HTR-8/SVneo (cell line): ENCODE data around the gene ONECUT3.
A peak's percentile ranks its signal among the peaks of the same experiment; 100 is the strongest.

Experiments
- DNase-seq: peaks from one replicate; pipeline ENCODE4 v3.0.0; 2011; ENCODE audit warnings: low spot score, mixed read lengths; ENCODE audit not compliant: insufficient read length
- FAIRE-seq: peaks from 2 replicates; lab custom pipeline; 2011; peaks lifted over from hg19 to GRCh38; lab: Jason Lieb, UNC

The ONECUT3 gene

DNA sequence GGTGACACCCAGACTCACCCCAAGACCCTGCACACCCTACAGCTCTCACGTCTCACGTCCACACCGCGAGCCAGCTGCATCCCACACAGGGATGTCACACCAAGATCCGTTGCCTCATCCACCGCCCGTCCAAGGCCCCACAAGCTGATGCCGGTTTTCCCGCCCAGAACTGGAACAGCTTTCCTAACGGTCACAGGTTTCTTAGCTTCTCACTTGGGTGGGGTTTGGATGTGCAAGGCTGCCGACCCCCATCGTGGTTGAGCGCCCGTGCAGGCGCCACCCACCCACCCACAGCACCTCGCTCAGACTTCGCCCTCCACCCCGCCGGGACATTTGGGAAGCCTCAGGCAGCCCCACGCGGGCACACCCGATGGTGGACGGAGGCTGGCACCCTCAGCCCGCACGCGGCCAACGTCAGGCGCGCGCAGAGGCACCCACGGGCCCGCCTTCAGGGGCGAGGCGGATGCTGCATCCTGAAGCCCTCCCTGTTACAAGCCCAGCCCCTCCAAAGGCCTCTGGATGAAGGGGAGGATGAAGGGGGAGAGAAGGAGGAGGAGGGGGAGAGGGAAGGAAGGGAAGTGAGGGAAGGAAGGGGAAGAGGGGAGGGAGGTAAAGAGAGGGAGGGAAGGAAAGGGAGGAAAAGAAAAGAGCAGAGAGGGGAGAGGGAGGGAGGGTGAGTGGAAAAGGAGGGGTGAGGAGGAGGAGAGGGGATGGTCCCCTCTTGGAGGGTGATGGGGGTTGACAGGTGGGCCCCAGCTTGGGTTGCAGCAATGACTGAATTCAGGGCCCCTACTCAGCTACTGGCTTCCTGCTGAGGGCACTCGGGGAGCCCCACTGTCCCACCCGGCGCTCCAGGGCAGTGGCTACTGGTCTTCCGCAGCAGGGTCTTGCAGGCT is 12.8 kb downstream of the ONECUT3 start:
- FAIRE-seq (no peak), DNase-seq (no peak)

DNA sequence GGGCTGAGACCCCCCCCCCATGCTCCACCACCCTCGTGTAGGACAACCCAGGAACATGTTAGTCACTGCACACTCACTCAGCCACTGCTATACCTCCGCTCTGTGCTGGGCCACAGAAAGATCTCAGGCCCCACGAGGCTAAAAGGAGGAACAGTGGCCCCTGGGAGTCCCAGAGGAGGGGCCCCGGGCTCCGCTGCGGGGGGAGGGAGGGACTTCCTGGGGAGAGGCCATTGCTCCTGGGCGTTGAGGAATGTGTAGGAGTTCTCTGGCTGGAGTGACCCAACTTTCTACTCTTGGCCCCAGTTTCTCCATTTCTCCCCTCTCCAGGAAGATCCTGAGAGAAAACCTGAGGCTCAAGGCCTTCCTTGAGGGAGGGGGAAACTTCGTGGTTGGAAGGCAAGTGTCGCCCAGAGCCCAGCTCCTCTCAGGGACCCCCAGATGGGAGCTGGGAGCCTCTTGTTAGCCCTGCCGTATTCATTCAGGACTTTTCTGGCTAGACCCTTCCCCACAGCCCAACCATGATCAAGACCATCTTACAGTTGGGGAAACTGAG is 13.6 kb downstream of the ONECUT3 start:
- no peak for DNase-seq
- FAIRE-seq: no peak

DNA sequence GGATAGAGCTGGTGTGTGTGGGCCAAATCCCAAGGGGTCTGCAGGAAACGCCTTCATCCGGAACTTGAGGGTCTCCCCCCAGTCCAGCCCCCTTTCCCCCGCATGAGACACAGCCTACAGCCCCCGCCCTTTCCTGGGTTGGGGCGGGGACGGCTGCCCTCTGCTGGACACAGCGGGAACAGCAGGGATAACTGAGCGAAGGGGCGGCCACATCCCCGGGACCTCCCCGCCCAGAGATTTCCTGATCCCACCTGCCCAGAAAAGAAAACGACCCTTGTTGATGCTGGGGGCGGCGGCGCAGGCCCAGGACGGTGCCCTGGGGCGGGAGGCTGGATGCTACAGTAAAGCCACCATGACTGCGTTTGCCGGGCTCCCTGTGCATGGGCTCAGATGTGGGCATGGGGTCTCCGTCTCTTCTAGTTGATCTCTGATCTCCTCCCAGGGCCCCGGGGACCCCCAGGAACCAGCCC is 14.2 kb downstream of the ONECUT3 start:
- FAIRE-seq: no peak
- DNase-seq: peak; percentile 75

DNA sequence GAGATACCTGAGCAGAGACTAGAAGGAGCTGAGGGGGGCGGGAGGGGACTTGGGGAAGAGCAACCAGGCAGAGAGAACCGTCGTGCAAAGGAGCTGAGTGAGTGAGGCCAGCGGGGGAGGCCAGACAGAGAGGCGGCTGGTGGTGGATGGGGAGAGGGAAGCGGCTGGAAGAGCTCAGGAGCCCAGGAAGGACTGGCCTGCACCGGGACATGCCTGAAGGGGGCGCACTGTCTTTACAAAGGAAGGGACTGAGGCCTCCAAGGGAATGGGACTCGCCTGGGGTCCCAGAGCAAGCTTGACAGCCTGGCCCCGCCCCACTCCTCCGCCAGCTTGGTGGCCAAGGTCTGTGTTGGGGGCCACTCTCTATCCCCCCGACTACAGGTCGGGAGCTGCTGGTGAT is 14.9 kb downstream of the ONECUT3 start:
- DNase-seq (no peak), FAIRE-seq (no peak)

DNA sequence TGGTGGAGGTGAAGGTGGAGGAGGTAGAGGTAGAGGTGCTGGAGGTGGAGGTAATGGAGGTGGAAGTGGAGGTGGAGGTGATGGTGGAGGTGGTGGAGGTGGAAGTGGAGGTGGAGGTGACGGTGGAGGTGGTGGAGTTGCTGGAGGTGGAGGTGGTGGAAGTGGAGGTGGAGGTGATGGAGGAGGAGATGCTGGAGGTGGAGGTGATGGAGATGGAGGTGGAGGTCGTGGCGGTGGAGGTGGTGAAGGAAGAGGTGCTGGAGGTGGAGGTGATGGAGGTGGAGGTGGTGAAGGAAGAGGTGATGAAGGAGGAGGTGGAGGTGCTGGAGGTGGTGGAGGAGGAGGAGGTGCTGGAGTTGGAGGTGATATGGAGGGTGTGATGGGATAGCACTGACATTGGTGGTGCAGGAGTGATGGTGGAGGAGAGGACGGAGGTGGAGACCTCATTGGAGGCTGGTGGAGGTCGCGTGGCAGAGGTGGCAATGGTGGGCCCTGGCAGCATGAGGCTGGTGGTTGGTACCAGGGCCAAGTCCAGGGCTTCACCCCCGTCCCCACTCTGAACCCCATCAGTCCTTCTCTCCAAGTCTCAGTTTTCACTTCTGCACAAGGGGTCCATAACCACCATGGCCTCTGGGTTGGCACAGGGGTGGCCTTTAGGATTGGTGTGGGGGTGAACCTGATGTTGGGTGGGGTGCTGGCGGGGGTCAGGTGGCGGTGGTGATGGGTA is 15.8 kb downstream of the ONECUT3 start:
- FAIRE-seq: peak; percentile 79
- DNase-seq: no peak

DNA sequence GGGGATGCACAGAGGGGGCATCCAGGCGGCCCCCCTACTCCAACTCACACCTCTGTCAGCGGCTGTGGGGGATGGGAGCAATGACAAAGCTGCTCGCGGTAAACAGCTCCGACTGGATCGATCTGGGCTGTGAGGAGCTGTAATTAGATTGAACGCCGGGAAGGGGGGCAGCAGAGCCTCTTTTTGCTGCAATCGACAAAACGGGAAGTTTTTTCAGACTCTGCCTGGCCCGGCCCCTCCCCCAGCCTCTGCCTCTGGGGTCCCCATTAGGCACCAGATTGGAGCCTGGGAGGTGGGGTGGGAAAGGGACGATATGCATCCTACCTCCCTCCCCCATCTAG is 16.3 kb downstream of the ONECUT3 start:
- DNase-seq (no peak), FAIRE-seq (no peak)

DNA sequence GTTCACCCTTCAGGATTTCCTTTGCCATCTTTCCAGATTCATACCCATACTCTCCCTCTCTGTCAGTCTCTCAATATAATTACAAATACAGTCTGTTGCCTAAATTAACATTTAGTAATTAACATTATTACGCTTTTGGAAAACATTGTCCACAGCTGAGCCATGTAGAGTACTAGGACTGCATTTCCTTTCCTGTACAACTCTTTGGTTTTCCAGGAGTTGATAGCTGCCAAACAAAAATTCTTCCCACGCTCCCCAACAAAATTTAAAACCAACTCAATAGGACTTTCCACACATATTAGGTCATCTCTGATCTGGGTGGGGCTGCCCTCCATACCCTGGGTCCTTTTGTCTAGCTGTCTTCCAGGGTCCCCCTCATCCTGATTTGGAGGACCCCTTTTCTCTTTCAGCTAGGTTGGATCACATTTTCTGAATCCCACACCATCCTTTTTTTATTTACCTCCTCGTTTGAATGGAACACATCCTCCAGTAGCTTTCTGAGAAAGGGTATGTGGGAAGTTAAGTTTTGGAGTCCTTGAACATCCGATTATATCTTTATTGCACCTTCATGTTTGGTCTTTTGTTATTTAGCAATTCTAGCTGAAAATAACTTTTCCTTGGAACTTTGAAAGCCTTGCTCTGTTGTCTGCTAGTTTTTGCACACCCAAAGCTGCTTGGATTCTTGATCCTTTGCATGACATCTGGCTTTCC is 17.7 kb downstream of the ONECUT3 start:
- no peak for FAIRE-seq
- no peak for DNase-seq

DNA sequence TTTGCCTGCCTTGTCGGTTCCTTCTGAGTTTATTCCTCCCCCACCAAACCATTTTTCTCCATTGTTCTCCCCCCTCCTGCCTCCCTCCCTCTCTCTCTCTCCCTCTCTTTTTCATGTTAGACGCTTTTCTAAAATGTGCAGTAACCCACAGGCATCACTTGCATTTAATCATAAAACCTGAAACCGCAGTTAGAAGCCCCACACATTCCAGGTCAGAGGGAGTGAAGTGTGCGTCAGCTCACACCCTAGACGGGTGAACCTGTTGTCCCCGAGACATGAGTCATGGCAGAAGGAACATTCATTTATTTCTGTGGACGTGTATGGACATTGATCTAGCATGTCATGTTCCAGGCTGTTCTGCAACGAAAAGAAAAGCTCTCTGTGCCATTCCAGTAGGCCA is 19.9 kb downstream of the ONECUT3 start:
- FAIRE-seq (peak; percentile 28), DNase-seq (peak; percentile 77)

DNA sequence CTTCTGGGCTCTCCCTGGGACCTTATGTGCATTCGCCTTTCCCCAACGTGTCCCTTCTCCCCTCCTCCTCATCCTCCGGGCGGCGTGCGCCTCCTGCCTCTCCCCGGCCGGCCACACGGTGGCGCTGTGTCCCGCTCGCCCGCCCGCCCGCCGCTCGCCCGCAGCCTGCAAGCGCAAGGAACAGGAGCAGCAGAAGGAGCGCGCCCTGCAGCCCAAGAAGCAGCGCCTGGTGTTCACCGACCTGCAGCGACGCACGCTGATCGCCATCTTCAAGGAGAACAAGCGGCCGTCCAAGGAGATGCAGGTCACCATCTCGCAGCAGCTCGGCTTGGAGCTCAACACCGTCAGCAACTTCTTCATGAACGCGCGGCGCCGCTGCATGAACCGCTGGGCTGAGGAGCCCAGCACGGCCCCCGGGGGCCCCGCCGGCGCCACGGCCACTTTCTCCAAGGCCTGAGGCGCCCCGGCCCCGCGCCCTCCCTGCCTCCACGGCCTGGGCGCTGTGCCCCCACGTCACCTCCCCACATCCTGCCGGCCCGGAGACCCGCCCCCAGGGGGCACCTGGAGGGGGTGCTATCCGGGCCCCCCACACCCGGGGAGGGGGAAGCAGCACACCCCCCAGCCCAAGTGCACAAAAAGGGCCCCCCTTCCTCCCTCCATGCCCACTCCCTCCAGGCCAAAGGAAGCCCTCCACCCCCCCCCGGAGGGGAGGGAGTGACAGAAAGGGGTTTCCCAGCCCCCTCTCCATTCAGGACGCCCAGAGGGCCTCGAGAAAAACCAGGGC is 21.9 kb downstream of the ONECUT3 start:
- DNase-seq: peak; percentile 57
- no peak for FAIRE-seq

DNA sequence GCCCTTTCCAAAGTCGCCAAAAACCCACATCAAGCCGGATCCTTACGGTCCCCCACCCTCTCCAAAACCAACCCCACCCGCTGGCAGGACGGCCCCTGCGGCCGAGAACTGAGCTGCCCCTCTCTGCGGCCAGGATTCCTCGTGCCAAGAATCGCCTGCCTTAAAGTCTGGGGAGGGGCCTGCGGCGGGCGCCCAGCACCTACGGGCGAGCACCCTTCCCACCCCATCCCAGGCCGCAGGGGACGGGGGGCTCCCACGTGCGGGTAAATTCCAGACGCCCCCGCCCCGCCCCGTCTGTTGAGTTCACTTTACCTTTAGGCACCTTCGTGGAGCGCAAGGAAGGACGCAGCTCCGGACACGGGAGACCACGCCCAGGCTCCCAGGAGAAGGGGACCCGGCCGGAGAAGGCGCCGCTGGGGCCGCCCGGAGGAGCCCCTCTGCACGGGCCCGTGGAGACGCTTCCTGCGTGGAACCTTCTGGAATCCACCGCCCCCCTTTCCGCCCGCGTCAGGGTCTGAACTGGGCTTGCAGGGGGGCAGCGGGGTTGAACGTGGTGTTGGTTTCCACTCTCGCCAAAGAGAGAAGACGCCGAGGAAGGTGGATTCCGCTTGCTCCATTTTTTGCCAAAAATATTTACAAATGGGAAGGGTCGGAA is 22.8 kb downstream of the ONECUT3 start:
- DNase-seq (no peak), FAIRE-seq (no peak)

DNA sequence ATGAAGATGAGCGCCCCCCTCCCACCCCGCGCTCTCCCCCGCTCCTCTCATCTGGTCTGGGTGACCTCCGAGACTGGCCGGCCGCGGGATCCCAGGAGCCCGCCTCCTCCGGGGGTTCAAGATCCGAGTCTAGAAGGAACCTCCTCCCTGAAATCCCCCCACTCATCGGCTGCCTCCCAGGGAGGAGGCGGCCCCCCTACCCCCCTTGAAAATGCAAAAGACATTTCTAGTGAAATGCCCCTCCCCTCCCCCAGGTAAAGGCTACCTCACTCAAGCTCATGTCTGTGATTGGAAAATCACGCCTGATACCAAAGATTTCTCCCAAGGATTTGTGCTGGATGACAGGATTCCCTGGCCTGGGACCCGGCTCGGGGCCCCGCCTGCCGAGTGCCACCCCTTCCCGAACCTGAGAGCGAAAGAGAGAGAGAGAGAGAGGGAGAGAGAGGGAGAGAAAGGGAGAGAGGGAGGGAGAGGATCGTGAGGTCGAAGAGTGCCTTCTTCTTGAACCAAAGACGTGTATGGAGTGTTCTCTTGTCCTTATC is 23.4 kb downstream of the ONECUT3 start:
- no peak for FAIRE-seq
- no peak for DNase-seq

DNA sequence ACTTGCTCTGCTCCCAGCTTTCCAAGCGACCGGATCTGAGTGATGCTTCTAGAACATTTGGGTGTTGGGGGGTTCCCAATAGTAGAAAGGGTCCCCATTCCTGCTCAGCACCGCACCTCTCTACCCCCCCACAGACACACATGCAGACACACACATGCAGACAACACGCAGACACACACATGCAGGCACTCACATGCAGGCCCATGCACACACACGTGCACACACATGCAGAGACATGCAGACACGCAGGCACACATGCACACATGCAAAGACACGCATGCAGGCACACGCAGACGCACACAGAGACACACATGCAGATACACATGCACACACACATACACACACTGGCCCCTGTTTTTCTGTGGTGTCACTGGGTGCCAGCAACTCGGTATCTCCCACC is 23.8 kb downstream of the ONECUT3 start:
- no peak for FAIRE-seq
- no peak for DNase-seq

DNA sequence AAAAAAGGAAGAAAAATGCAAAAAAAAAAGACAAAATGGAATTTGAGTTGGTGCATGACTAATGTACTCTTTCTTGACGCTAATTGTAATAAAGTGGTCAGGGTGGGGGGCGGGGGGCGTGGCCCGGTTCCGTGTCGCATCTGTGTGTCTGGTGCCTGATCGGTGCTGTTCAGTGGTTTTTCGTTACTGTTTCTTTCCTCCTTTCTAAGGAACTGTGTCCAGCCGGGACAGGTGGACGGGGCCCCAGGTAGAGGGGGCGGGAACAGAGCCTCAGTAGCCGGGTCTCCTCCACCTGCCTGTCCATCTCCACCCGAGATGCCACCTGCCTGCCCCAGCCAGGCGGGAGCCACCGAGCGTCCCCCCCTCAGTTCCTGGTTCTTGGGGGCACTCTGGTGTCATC is 26.3 kb downstream of the ONECUT3 start:
- no peak for FAIRE-seq

DNA sequence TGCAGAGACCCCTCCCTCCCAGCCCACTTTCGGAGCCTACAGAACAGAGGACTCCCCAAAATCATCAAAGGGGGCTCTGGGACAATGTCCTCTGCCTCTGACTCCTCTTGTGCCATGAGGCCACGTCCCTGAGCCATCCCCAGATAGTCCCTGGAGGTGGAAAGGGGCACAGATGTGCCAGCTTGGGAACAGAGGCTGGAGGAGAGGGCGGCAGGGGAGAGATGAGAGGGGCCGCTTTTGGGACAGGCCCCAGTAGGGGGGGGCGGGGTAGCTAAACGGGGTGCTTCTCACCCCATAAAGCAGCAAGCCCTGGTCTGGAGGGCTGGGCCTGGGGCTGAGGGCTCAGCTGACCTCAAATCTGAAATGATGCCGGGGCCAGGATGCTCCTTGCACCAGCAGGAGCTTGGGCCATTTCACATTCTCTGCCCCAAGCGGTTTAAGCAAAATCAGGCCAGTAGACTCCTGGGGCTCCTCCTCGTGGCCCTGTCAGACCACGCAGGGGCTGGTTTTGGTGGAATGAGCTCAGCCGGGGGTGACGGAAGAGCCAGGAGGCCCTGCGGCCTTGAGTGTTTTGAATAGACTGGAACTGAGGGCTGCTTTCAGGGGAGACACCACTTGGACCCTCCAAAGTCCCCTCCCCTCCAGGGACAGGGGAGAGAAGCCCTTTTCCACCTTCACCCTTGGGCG is 27.1 kb downstream of the ONECUT3 start:
- FAIRE-seq: no peak
- no peak for DNase-seq

More for the DNA sequence above, 26.3 kb downstream of the ONECUT3 start:
- no peak for DNase-seq

DNA sequence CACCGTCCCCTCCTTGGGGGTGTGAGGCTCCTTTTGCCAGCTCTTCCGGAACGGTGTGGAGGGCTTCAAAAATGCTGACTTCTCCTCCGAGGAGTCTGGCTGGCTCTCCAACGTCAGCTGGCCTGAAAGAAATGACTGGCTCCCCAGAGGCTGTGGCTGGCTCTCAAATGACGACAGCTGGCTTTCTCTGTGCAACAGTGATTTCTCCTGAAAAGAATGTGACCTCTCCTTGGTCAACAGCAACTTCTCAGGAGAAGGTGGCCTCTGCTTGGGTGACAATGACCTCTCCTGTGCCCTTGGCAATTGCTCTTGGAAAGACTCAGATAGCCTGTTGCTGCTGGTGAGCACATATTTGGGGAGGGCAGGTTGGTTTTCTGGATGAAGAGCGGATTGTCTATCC is 29.2 kb downstream of the ONECUT3 start:
- DNase-seq (no peak), FAIRE-seq (no peak)

DNA sequence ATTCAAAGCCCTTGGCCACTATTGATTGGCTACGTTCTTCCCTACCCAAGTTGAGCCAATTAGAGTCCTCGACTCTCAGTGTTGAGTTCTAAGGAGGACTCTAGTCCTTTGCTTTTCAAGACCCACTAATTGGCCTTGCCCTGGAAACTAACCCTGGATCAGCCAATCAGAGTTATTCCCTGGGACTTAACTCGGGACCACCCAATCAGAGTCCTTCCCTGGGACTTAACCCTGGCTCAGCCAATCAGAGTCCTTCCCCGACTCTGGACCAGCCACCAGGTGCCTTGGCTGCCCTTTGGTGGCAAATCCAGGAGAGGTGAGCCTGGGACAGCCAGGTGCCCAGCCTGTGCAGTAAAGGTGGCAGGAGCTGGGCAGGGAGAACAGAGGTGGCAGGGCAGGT is 30.0 kb downstream of the ONECUT3 start:
- DNase-seq (no peak), FAIRE-seq (no peak)

DNA sequence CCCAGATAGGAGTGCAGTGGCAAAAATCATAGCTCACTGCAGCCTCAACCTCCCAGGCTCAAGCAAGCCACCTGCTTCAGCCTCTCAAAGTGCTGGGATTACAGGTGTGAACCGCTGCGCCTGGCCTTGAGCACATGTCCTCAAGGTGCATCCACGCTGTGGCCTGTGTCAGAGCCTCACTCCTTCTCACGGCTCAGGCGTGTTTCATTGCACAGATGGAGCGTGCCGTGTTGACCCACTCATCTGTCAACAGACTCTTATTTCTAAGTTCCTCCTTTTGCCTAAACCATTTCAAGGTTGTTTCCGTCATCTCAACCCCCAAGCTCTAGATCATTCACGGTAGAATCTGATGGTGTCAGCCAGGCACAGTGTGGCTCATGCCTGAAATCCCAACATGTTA is 30.6 kb downstream of the ONECUT3 start:
- DNase-seq (no peak), FAIRE-seq (no peak)

DNA sequence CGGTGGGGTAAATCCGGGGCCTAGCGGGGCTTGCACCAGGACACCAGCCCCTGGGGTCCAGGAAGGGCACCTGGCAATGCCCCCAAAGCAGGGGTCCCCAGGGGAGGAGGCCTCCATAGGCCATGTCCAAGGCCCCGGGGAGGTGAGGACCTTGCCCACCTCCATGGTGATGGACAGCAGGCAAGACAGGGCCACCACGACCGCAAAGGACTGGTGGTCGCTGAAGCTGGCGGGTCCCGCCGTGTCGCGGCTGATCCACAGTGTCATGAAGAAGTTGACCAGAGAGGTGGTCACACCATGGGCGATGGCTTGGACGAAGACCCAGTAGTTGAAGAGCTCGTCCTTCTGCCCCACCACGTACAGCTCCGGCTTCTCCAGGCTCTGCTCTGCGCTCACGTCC is 32.0 kb downstream of the ONECUT3 start:
- no peak for FAIRE-seq

DNA sequence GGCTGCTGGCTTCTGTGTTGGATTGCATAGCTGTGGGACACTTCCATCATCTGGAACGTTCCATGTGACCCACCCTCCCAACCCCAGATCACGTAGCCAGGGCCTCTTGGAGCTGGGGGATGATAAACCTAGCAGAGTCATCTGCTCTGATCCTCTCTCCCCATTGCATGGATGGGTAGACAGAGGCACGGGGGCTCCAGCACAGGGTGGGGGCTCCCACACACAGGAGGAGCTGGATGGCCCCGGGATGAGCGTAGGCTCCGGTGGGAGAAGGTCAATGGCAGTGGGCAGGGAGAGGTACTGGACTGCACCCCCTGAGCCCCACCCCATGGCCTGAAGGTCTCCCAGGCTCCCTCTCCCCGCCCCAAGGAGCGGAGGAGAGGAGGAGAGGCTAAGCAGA is 33.4 kb downstream of the ONECUT3 start:
- no peak for FAIRE-seq

More for the DNA sequence above, 32.0 kb downstream of the ONECUT3 start:
- no peak for DNase-seq

More for the DNA sequence above, 33.4 kb downstream of the ONECUT3 start:
- no peak for DNase-seq
